OCI-M1 (cell line): Measurements from ENCODE around the gene CDC25C.
"Not testable (repeated sequence)": the region's sequence is repeated elsewhere in the genome, so short reads cannot be mapped to it uniquely, and the experiment has no call there.

Source experiments
- DNase-seq: peaks from one replicate; lab custom pipeline; 2025; lab: John Stamatoyannopoulos, UW

CDC25C gene

DNA sequence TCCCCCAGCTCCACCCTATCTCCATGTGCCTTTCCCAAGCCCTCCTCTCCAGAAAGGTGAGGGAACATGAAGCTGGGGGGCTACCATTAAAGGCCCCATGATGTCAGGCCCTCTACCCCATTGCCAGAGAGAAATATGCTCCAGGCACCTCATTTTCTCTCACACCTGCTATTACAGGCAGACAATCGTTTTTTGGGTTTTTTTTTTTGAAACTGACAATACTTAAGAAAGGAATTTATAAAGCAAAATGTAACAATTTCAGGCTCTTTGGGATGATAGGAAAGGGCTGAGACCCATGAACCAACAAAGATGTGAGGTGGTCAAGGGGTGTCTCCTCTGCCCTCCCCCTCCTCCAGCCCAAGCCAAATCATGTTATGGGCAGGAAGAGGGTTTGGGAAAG, 55.7 kb downstream of the CDC25C start:
- DNase-seq, result no peak

- peak; percentile 60 for DNase-seq
These were observed 56.2 kb downstream of the CDC25C start for GRCh38 chr5:138275379-138275782.

- DNase-seq, result no peak
These were observed 57.3 kb downstream of the CDC25C start, which contains the start of gene GFRA3 for GRCh38 chr5:138274189-138274853. Gene GFRA3, minus strand, starts transcription at chr5:138274621. Its CDS starts 197 bp downstream, at chr5:138274424.

GRCh38 chr5:138273834-138274188, 57.8 kb downstream of the CDC25C start:
- DNase-seq, result no peak

DNA sequence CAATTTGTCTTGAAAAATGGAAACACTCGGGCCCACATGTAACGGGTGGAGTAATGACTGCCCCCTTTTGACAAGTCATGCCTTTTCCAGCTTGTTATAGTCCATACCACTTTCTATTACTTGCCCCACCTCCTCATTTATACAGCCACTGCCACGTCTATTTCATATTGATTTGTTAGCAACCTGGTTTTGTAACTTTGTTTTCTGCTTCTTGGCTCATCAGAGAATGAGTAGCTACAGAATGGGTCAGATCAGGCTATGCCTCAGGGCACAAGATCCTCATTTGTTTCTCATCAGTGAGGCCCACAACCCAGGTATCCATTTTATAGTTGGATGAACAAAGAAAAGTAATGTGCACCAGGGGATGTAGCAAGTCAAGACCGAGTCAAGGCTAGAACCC, 58.9 kb downstream of the CDC25C start:
- DNase-seq, result no peak

GRCh38 chr5:138271281-138271680, 60.3 kb downstream of the CDC25C start:
- no peak for DNase-seq

- no peak for DNase-seq
These were observed 67.4 kb downstream of the CDC25C start for GRCh38 chr5:138264183-138264582.

DNA sequence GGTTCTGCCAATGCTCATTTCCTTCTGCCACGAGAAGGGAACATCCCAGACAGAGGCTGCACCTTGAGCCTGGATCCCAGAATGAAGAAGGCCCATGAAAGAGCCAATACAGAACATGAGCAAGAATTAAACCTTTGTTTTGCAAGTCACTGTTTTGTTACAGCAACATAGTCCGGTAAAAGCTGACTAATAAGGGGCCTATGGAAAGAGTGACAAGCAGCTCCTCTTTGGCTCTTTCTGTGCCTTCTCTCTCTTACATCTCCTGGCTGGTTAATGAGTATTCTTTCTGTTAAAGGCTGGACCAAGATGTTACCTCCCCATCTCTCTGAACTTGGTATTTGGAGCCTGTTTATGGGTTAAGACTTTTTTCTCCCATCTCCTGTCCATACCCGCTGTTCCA, 68.0 kb downstream of the CDC25C start:
- DNase-seq, result no peak

DNA sequence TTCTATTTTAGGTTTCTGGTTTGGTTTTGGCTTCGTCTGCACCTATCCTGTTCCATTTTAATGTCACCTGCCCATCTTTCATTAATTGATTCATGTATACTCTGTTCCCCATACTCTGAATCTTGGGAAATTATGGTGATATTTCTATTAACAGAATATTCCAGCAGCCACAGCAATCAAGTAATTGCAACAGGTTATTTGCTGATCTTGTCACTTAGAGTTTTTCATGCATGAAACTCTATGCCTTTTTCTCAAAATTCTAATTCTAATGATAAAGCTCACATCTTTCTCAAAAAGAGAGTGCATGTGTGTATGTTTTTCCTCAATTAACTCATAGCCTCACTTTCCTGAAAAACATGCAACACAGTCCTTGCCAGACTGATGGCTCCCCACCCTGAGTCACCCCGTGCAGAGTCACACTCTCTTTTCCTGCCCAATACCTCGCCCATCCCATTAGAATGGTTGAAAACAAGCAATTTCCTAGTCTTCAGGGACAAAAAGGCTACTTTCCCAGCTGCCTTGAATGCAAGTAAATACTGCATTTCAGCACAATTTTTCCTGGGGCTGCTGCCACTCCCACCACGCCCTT, 72.8 kb downstream of the CDC25C start:
- no peak for DNase-seq

- no peak for DNase-seq
These were observed 74.0 kb downstream of the CDC25C start for GRCh38 chr5:138257583-138257982.

DNA sequence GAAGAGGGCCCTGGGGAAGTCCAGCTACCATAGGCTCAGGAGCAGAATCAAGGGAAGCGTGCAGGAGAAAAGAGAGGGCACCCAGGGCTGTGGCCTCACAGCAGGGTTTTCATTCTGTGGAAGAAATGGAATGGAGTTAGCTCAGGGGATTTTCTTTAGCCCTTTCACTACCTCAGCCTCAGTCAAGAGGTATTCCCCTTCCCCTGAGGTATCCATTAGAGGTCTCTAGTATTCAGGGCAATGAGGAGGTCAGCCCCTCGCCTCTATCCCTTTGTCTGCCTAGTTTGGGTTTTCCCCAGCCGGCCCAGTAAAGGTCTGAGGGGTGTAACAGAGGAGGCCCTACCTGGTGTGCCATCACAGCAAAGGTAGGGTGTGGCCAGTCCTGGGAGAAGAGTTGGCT, 78.7 kb downstream of the CDC25C start:
- DNase-seq, result no peak

GRCh38 chr5:138247800-138248199, 83.8 kb downstream of the CDC25C start:
- DNase-seq, result not testable (repeated sequence)

DNA sequence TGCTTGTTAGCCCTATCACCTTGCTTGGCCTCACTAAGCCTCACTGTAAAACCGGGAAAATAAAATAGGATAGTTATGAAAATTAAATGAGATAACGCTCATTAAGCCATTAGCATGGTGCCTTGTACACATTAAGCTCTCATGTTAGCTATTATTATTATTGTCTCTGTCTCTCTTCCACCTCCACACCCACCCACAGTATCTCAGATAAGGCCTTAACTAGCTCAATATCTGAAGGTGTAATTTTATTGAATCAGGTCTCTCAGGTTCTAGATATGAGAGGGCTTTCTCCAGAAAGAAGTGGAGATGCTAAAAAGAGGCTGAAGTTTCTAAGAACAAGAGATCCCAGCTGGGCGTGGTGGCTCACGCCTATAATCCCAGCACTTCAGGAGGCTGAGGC, 84.8 kb downstream of the CDC25C start:
- DNase-seq, result no peak

DNA sequence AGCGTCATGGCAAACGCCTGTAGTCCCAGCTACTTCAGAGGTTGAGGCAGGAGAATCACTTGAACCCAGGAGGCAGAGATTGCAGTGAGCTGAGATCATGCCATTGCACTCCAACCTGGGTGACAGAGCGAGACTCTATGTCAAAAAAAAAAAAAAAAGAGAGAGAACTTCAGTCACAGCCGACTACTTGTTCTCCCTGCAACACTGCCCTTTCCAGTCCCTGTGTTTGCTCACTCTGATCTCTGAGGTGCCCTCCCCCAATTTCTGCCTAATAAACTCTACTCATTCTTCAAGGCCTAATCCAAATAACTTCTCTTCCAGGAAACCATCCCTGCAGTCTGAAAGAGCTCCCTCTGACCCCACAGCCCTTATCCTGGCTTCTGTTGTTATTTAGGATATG, 85.3 kb downstream of the CDC25C start:
- no peak for DNase-seq

DNA sequence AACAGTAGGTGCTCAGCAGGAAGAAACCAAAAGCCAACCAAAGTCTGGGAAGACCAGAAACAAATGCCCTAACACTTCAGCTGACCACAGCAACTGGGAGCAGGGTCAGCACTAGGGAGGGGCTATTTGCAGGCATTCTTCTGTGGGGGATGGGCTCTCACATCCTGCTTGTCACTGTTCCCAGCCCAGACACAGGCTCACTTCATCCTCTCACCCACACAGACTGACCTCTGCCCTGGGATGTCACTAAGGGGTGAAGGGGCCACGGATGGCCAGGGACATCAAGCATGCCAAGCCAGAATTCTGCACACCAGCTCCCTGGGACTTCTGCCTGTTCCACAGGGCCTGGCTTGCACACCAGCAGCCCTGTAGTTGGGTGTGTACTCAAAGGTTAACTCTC, 85.9 kb downstream of the CDC25C start:
- no peak for DNase-seq

DNA sequence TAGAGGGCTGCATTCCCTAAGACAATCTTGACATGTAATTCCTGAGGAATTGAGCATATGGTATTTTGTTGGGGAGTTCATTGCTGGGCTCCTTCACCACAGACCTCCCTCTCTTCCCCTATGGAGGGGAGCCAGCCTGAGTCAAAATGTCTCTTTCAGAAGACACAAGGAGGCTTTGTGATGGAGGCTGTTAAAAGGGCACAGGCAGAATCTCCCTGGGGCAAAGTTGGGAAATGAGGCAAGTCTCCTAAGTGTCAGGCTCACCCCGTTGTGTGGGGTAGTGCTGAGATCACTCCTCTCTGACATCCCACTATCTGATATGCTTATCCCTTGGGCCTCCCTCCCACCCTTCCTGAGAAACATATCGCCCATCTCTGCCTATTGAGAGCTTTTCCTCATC, 87.8 kb downstream of the CDC25C start:
- no peak for DNase-seq

- peak; percentile 35 for DNase-seq
These were observed 89.7 kb downstream of the CDC25C start for GRCh38 chr5:138241688-138242571.

DNA sequence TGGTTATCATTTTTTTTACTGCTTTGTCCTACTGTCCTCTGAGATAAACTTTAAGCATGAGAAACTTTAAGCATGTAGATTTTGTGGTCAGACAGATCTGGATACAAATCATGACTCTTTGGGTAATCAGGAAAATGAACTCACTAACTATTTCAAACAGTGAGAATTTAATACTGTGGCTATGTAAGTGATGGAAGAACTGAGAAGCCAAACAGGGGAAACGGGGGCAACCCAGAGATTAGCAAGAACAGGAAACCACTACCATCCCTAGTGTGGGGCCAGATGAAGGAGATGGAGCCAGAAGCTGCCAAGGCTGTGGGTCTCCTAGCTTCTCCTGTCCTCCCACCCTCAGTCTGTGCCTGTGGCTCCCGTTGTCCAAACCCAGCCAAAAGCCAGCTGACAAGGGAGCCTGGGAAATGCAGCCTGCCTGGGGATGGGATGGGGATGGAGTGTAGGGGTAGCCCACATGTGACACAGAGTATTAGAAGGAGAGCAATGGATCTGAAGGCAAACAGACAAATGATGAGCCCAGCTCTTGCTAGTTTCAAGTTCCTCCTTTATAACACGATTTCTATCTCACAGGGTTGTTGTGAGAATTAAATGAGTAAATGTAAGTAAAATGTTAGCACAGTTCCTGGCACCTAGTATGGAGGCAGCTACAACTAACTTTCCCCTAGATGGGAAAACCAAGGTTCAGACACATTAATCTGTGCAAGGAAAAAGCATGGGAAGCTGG, 90.8 kb downstream of the CDC25C start:
- DNase-seq, result peak; percentile 30

DNA sequence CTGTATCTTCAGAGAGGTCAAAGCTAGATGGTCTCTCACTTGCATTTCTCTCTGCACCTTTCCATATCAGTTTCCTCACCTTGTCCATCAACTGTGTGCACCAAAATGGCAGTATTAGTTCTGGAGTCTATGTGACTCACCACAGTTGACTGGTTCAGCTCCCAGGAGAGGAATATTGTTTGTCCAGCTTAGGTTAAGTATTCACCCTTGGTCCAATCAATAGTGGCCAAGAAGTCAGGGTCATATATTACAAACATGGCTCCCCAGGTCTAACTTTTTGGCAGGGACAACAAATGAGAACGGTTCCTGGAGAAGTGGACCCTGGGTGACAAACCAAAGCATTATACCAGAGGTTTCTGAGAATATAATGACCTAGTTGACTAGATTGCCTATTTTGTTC, 93.6 kb downstream of the CDC25C start:
- DNase-seq, result no peak
